AG08395 (cell line): ENCODE measurements around the gene PPP1R12C.

ENCODE experiments used
- DNase-seq: peaks from one replicate; pipeline ENCODE4 v3.0.0; 2012; ENCODE audit warnings: mixed read lengths, low spot score

The PPP1R12C gene

GRCh38 chr19:55146705-55147273 is 29.4 kb upstream of the PPP1R12C start:
- DNase-seq = no peak

- DNase-seq = peak; percentile 49
Observed at GRCh38 chr19:55146078-55146704, 28.8 kb upstream of the PPP1R12C start.

GRCh38 chr19:55145232-55145631 is 27.8 kb upstream of the PPP1R12C start:
- DNase-seq = no peak

DNA sequence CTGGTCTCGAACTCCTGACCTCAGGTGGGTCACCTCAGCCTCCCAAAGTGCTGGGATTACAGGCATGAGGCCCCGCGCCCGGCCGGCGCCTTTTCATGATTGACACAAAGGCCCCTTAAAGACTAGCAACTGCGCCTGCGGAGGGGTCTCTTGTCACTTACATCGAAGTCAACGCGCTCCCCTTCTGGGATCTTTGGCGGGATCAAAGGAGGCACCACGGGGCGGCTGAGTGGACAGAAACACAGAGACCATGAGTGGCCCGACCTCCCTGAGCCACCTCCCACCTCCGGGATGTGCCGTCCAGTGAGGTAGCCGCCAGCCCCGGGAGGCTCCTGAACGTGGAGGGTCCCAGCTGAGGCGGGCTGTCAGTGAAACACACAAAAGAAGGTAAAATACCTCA is 24.3 kb upstream of the PPP1R12C start:
- DNase-seq = no peak

- DNase-seq = no peak
Observed at GRCh38 chr19:55137915-55138314, 20.5 kb upstream of the PPP1R12C start.

DNA sequence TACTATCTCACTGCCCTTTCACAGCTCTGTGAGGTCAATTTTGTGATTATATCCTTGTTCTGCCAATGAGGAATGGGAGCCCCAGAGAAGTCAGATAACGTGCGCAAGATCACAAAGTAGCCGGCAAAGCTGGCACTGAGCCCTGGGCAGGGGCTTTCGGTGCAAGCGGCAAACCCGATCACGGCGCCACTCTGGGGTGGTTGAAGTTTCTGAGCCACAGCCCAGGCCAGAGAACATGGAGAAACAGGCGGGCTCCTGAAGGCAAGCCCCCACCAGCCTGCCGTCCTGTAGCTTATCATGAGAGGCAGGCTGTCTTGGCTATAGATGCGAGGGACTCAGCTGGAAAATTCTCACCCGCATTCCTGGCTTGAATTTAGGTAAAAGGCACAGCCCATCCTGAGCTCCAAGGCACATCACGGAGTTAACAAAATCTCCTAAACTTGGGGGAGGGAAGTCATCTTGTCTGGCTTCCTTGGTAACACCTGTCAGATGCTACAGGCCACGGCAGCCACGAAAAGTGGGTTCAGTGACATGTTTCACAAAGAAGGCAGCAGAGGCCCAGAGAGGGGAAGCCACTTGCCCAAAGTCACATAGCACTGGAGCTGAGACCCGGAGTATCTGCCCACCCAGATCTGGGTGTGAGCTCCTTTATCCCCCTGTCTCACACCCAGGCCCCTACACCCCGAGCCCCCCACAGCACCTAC is 19.1 kb upstream of the PPP1R12C start:
- DNase-seq = no peak

DNA sequence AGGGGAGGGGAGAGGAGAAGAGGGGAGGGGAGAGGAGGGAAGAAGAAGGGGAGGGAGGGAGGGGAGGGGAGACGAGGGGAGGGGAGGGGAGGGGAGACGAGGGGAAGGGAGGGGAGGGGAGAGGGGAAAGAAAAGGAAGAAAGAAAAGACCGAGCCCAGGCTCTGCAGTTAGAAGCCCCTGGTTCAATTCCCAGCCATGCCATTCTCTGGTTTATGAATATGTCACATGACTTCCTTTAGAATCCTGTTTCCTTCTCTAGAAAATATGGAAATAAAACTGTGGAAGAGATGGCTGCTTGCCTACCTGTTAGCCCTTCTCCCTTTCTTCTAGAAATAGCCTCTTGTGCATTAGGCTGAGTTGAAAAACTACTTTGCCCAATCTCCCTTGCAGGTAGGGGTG is 17.3 kb upstream of the PPP1R12C start:
- no peak for DNase-seq

- DNase-seq = no peak
Observed at GRCh38 chr19:55133639-55134444, 16.4 kb upstream of the PPP1R12C start.

GRCh38 chr19:55132453-55133129 is 15.2 kb upstream of the PPP1R12C start:
- no peak for DNase-seq

- DNase-seq = no peak
Observed at GRCh38 chr19:55131421-55131820, 14.0 kb upstream of the PPP1R12C start.

DNA sequence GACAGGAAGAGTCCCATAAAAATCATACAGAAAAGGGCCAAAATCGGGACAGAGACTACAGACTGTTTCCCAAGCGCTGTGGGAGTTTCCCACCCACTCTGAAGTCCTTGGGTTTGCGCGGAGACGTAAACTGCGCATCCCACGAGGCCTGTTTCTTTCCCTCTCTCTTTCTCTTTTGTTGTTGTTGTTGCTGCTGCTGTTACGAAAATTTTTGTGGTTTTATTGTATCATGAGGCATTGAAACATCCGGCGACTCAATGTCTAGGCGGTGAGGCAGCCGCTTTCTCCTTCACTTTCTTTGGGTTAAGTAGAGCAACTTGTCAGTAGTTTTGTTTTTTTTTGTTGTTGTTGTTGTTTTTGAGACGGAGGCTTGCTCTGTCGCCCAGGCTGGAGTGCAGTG is 1.6 kb upstream of the PPP1R12C start:
- no peak for DNase-seq

DNA sequence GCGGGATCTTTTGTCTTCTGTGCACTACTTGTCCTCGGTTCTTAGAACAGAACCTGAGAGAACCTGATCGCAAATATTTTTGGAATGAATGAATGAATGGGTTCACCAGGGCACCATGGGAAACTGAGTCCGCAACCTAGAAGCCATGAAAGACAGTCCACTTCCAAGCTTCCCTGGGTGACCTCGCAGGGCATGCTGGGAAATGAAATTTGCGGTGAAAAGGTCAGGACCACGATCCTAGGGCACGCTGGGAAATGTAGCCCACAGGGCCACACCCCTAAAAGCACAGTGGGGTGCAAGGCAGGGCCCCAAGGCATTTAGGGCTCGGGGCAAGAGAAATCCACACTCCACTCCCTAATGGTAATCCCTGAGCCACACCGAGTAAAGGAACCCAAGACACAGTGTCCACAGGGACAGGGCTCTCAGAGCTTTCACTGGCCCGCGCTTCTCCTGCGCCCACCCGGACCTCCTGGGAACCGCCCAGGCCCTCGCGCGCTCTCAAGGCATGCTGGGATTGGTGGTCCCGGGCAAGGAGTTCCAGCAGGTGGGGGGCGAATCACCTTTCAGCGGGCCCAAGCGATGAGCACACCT is 1.1 kb upstream of the PPP1R12C start:
- no peak for DNase-seq

- peak; percentile 99 for DNase-seq
Observed at GRCh38 chr19:55117663-55118391, 390 bp upstream of the PPP1R12C start.

DNA sequence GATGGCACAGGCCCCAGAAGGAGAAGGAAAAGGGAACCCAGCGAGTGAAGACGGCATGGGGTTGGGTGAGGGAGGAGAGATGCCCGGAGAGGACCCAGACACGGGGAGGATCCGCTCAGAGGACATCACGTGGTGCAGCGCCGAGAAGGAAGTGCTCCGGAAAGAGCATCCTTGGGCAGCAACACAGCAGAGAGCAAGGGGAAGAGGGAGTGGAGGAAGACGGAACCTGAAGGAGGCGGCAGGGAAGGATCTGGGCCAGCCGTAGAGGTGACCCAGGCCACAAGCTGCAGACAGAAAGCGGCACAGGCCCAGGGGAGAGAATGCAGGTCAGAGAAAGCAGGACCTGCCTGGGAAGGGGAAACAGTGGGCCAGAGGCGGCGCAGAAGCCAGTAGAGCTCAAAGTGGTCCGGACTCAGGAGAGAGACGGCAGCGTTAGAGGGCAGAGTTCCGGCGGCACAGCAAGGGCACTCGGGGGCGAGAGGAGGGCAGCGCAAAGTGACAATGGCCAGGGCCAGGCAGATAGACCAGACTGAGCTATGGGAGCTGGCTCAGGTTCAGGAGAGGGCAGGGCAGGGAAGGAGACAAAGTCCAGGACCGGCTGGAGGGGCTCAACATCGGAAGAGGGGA is 1.1 kb downstream of the PPP1R12C start:
- peak; percentile 79 for DNase-seq

- no peak for DNase-seq
Observed at GRCh38 chr19:55115446-55116065, 1.9 kb downstream of the PPP1R12C start.

DNA sequence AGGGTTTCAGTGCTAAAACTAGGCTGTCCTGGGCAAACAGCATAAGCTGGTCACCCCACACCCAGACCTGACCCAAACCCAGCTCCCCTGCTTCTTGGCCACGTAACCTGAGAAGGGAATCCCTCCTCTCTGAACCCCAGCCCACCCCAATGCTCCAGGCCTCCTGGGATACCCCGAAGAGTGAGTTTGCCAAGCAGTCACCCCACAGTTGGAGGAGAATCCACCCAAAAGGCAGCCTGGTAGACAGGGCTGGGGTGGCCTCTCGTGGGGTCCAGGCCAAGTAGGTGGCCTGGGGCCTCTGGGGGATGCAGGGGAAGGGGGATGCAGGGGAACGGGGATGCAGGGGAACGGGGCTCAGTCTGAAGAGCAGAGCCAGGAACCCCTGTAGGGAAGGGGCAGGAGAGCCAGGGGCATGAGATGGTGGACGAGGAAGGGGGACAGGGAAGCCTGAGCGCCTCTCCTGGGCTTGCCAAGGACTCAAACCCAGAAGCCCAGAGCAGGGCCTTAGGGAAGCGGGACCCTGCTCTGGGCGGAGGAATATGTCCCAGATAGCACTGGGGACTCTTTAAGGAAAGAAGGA is 2.8 kb downstream of the PPP1R12C start:
- DNase-seq = no peak

DNA sequence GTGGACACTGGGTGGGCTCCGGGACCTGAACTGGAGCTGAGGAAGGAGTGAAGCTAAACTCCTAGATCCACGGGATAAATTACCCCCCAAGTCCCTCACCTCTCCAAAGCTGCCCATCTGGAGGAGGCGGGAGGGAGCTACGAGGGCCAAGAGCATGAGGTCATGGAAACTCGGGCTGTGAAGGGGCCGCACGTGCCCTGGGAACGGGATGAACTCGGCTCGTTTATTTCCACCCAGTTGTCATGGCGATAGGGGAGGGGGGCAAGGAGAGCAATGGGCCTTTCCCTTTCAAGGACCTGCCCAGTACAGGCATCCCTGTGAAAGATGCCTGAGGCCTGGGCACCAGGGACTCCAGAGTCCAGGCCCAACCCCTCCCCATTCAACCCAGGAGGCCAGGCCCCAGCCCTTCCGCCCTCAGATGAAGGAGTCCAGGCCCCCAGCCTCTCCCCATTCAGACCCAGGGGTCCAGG is 3.8 kb downstream of the PPP1R12C start:
- peak; percentile 95 for DNase-seq

- no peak for DNase-seq
Observed at GRCh38 chr19:55112777-55113569, 4.5 kb downstream of the PPP1R12C start.
